Medulla oblongata (tissue), 1 donor: ENCODE results near the gene TMEM191B.
"Not testable (repeated sequence)": the region's sequence is repeated elsewhere in the genome, so short reads cannot be mapped to it uniquely, and the experiment has no call there.

Source experiments
- DNase-seq: peaks from one replicate; pipeline ENCODE4 v3.0.0-alpha.2; 2015; ENCODE audit errors: extremely low spot score

The TMEM191B gene

DNA sequence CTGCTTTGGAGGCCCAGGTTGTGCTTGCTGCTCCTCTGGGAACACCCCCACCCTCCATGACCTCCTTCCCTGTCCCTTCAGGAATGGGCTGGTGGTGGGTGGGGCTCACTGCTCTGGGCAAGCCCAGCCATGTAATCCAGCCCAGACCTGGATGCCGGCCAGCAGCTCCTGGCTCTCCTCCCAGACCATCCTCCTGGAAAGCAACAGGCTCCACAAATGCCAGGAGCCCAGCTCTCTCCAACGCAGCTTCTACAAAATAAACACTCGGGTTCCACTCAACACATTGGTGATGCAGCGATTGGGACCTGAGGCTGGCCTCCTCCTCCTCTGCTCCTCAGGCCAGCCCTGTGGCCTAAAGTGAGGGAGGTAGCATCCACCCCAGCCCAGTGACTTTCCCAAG lies 30.9 kb downstream of the TMEM191B start:
- not testable (repeated sequence) for DNase-seq

DNA sequence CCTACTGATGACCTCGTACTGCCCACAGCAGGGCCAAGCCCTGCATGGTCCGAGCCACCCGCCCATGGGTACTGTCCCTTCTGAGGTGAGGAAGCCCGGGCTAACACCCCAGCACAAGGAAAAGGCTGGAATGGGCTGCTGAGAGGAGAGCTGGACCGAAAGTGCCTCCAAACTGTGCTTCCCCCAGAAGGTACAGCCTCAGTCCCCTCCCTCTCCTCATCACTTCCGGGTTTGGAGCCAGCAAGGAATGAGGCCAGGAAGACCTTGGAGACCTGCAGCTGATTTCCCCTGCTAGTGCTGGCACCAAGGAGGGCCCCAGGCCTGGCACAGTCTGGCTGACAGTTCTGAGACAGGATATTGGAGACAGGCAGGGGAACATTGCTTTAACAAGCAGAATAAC lies 31.3 kb downstream of the TMEM191B start:
- not testable (repeated sequence) for DNase-seq

DNA sequence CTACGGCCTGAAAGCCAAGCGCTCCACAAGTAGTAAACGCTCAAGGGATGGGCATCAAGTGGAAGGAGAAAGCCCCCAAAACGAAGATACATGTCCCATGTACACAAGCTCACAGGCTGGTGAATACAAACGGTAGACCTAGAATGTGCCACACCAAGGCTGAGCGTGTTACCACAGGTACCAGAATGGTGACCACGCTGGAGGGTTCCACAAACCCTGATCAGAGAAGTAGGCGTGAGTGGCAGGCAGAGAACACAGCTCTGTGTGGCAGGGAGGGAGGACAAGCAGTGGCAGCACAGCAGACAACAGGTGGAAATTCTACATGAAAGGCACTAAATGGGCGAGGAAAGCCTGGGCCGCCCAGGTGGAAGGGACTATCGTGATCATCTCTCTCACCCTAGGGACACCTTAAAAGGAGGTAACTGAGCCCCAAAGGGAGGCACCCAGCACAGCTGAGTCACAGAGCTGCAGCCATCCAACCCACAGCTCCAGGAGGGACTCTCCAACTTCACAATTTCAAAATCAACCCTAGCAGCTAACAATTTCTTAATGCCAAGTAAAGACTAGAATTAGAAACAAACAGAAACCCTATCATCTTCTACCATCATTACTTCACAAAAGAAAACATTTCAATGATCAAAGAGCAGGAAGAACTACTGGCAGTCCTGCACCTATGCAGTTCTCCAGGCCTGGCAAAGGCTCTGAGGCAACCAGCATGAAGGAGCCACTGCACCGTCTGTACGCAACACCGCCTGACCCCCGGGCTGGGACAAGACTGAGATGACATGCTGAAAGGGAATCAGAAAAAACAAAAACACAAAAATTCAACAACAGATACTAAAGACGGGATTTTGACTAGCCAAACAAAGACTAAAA lies 32.7 kb downstream of the TMEM191B start:
- not testable (repeated sequence) for DNase-seq

DNA sequence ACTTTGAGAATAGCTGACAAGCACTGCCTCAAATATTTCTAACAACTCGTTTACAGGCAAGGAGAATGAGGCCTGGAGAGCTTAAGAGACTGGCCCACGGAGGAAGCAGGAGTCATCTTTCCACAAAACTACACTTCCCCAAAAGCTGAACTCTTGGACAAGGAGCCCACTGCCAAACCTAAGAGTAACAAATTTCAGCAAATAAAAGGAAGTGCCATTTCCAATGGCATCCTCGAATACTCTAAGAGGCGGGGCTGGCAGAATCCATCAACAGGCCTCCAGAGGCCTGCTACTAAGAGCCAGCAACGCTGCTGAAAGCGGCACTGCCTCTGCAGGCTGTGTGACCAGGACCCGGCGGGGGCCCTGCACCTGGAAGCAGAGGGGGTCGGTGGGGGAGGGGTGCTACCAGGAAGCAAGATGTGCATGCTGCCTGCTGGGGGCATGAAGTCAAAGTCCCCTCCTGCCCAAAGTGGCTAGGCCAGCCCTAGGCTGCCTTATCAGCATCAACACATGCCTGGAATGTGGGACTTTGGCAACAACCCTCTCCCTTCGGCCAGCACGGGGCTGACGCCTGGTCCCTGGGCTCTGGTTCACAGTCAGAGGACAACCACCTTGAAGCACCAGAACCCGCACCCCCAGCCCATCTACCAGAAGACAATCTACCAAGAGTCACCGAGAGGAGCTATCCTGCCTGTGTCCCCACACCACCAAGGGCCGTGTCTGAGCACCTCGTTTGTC lies 43.1 kb downstream of the TMEM191B start:
- not testable (repeated sequence) for DNase-seq

DNA sequence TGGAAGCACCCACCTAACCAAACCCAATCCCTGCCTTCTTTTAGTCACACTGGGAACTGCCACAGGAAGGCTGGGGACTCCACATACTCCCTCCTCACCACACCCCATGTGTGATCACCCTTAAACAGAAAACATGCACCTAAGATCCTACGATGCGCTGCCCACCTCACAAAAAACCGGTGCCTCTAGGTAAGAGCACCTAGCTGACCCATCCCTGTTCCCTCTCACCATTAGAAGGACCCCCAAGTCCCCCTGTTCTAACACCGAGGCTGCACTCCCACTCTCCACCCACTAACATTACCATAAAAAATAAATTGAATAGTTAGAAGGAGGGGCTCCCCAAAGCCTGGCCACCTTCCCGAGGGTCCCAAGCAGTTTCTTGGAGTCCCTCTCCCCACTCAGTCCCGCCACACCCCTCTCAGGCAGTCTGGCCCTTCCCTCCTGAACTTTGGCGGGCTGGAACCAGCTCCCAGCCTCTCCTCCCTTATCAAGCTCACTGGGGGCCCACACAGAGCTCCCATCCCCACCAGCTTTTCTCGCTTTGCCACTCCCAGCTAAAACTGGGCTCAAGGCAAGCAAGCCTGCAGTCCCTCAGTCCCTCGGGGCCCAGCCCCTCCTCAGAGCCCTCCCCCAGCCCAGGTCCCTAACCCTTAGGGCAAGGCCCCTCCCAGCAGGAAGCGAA lies 46.0 kb downstream of the TMEM191B start:
- not testable (repeated sequence) for DNase-seq

DNA sequence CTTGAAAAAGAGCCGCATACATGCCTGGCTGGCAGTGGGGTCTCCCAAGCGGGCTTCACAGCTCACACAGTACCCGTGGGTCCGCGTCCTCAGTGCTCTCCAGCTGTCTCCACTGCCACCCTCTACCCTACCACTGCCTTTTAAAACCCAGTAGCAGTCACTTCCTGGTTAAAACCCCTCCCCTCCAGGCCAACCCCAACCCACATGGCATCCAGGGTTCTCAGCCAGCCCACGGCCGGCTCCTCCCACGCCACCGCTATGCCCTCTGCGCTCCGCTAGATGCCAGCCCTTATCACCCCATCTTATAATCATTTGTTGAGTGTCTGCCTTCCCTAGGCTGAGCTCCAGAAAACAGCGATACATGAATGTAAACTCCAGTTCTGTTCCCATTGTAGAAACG lies 47.0 kb downstream of the TMEM191B start:
- not testable (repeated sequence) for DNase-seq

DNA sequence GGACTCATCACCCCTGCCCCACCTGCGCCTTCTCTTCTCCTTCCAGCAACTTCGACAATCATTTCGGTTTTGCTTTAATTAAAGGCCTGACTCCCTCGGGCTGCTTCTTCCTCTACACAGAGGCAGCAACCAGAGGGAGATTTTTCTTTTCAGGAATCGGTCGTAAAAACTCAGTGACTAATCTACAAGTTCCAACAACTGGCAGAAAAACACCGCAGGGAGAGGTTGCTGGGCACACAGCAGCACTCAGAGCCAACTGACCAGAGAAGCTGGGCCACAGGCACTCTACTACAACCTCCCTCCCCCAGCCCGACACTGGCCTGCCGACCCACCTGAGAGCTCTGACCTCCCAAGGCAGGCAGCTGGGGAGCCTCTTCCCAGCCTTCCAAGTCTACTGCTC lies 48.1 kb downstream of the TMEM191B start:
- not testable (repeated sequence) for DNase-seq

DNA sequence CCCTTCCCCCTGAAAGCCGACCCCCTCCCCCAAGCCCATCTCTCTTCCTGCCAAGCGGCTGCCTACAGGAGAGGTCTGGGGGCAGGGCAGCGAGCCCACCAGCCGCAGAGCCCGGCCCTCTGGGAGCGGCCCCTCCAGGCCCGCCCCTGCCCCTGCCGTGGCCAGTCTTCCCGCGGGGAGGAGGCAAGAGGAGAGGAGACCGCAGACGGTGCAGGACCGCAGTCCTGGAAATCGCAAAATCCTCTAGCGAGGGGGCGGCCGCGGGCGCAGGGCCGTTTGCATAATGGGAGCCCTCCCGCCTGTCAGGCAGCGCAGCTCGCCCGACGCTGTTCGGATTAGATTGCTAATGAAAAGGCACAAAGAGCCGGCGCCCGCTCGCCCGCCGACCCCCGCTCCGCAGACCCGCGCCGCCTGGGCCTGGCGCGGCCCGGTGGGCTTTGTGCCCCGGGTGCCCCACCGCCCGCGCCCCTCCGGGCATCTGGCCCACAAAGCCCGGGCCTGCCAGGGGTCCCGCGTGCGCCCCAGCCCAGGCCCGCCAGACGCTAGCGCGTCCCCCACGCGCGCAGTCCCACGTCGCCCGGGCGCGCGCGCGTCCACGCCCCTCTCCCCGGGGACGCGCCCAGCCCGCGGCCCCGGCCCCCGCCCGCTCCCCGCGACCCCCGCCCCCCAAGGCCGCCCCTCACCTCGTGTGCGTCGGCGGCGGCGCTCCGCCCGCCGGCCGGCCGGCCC lies 49.7 kb downstream of the TMEM191B start:
- DNase-seq = not testable (repeated sequence)

DNA sequence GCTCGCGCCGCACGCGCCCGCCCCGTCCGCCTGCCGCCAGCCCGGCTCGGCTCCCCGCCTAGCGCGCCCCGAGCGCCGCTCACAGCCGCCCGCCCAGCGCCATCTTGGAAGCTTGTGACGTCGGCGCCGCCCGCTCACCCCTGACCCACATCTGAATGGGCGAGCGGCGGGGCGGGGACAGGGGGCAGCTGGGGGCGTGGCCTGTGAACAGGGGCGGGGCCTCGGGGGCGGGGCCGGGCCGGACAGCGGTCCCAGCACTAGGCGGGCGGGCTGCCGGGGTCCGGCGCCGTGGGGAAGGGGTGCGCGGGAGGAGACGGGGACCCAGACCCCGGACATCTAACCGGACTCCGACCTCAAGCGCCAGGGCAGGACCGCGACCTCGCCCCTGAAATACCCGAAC lies 50.2 kb downstream of the TMEM191B start:
- peak; percentile 5 for DNase-seq
